OCI-LY7 (cell line): ENCODE measurements around the gene PRPF40B.

Source experiments
- CTCF ChIP-seq: fragments of 200-600 bp; sonication (generic); conservative IDR thresholded peaks from 2 replicates; pipeline ENCODE4 v1.5.1; 2014; ENCODE audit warnings: mild to moderate bottlenecking, antibody characterized with exemption, low read length, moderate library complexity, mixed read lengths
- EZH2phosphoT487 ChIP-seq: fragments of 200-600 bp; sonication (generic); IDR thresholded peaks from 2 replicates; pipeline ENCODE4 v1.6.1; 2018; ENCODE audit warnings: low read depth, borderline replicate concordance, mild to moderate bottlenecking, mixed run types, antibody characterized with exemption, low read length, moderate library complexity, mixed read lengths

GRCh38 chr12:49635036-49635435 is 11.7 kb downstream of the PRPF40B start:
- no peak for TF ChIP-seq CTCF
- no peak for TF ChIP-seq EZH2phosphoT487
